Duodenal mucosa (tissue), 2 donors: ENCODE measurements around the gene TSEN54.

Source experiments
- H3K27ac ChIP-seq: one replicate; pipeline ENCODE4 v1.7.0; 2013; ENCODE audit warnings: low read depth, low read length
- H3K27me3 ChIP-seq, 2 donors: one replicate each; pipeline ENCODE4 v1.7.0; 2013; ENCODE audit warnings: low read length in 2 of 2, control low read depth in 1 of 2; ENCODE audit not compliant: insufficient read depth in 2 of 2, control insufficient read depth in 1 of 2
- H3K36me3 ChIP-seq, 2 donors: one replicate each; pipeline ENCODE4 v1.7.0; 2013; ENCODE audit warnings: low read length in 2 of 2, control low read depth in 1 of 2; ENCODE audit not compliant: insufficient read depth in 2 of 2, control insufficient read depth in 1 of 2
- H3K4me1 ChIP-seq, 2 donors: one replicate each; pipeline ENCODE4 v1.7.0; 2013; ENCODE audit warnings: low read length in 2 of 2, control low read depth in 1 of 2; ENCODE audit not compliant: insufficient read depth in 2 of 2, control insufficient read depth in 1 of 2
- H3K4me3 ChIP-seq, 2 donors: one replicate each; pipeline ENCODE4 v1.7.0; 2013; ENCODE audit warnings: low read length in 2 of 2, low read depth in 1 of 2
- H3K9ac ChIP-seq, 2 donors: one replicate each; pipeline ENCODE4 v1.7.0; 2013; ENCODE audit warnings: low read length in 2 of 2, low read depth in 1 of 2
- H3K9me3 ChIP-seq, 2 donors: one replicate each; pipeline ENCODE4 v1.7.0; 2013; ENCODE audit warnings: low read length in 2 of 2, control low read depth in 1 of 2; ENCODE audit not compliant: control insufficient read depth in 1 of 2

TSEN54 gene

DNA sequence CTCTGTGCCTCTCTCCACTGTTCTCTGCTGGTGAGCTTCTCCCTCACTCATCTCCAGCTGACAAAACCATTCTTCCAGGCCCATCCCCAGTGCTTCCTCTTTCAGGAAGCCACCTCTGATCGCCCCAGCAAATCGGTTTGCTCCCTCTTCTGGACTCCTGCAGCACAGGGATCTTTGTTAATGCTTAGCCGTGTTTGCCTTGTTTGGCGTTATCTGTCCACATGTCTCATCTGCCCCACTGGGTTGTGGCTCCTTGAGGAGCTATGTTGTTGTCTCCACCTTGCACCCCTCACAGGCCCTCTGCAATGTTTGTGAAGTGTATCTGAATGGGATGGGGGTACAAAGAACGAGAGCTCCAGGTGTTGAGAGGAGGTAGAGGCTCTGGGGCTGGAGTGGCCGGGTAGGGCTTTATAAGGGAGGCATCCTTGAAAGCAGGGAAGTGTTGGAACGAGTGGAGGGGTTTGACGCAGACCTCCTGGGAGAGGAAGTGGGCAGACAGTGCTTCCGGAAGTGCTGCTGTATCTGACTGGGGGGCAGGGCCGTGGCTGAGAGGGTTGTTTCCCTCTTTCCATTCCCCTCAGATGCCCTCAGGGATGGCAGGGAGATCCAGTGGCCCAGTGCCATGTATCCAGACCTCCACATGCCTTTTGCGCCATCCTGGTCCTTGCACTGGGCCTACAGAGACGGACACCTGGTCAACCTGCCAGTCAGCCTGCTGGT, 28.8 kb upstream of the TSEN54 start:
- peaks cover 0 to 23% of the 10 kb centered on the region in 2 donors for H3K36me3 ChIP-seq
- peak overlapping the region in 1 of 2 donors; percentile 33 for H3K4me3 ChIP-seq
- H3K4me1 ChIP-seq: peaks cover 30 to 33% of the 10 kb centered on the region in 2 donors
- no peak overlapping the region for H3K27ac ChIP-seq
- no peak overlapping the region for H3K9ac ChIP-seq
- H3K9me3 ChIP-seq: no peaks in the 10 kb centered on the region
- H3K27me3 ChIP-seq: no peaks in the 10 kb centered on the region

DNA sequence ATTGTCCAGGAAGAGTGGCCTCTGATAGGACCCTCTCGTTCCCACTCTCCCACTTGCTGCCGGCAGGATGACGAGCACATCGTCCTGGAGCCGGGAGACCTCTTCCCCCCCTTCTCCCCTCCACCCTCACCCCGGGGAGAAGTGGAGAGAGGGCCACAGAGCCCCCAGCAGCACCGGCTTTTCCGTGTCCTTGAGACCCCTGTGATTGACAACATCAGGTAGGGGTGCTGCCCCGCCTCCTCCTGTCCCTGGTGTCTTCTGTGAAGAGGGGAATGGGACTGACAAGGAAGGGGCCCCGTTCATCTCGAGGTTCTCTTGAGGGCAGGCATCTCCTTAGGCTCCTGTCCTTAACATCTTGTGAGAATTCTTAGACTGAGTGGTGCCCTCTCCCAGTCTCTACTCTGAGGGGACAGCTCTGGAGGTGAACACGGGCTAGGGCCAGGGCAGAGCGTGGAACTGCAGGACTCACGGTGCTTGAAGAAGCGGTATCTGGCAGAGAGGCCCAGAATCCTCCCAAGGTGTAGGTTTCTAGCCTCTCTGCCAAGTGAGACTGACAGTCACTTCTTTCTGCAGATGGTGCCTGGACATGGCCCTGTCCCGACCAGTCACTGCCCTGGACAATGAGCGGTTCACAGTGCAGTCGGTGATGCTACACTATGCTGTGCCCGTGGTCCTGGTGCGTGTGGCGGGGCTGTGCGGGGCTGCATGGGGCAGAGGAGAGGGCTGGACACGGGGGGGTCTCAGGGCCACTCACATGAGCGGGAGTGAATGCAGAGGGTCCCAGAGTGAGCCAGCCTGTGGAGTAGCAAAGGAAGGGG, 27.4 kb upstream of the TSEN54 start:
- Histone ChIP-seq H3K9ac (peak overlapping the region in 1 of 2 donors; percentile 6), H3K36me3 (peaks cover 4 to 37% of the 10 kb centered on the region in 2 donors), H3K4me3 (no peak overlapping the region), H3K27me3 (no peaks in the 10 kb centered on the region), H3K9me3 (no peaks in the 10 kb centered on the region), H3K27ac (no peak overlapping the region), H3K4me1 (peaks cover 30 to 33% of the 10 kb centered on the region in 2 donors)

DNA sequence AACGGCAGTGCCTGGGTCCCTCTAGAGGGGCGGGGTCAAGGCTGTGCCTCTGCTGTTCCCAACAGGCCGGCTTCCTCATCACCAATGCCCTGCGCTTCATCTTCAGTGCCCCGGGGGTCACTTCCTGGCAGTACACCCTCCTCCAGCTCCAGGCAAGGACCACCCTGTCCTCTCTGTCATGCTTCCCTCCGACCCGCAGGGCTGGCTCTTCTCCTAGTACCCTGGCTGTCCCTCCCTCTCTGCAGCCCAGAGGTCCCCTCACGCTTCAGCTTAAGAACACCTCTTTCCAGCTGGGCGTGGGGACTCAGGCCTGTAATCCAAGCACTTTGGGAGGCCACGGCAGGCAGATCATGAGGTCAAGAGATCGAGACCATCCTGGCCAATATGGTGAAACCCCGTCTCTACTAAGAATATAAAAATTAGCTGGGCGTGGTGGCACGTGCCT, 26.8 kb upstream of the TSEN54 start:
- Histone ChIP-seq H3K27me3 (no peaks in the 10 kb centered on the region), H3K27ac (no peak overlapping the region), H3K36me3 (peaks cover 8 to 43% of the 10 kb centered on the region in 2 donors), H3K9ac (peak overlapping the region in 1 of 2 donors; percentile 6), H3K9me3 (no peaks in the 10 kb centered on the region), H3K4me3 (no peak overlapping the region), H3K4me1 (peaks cover 30 to 33% of the 10 kb centered on the region in 2 donors)

DNA sequence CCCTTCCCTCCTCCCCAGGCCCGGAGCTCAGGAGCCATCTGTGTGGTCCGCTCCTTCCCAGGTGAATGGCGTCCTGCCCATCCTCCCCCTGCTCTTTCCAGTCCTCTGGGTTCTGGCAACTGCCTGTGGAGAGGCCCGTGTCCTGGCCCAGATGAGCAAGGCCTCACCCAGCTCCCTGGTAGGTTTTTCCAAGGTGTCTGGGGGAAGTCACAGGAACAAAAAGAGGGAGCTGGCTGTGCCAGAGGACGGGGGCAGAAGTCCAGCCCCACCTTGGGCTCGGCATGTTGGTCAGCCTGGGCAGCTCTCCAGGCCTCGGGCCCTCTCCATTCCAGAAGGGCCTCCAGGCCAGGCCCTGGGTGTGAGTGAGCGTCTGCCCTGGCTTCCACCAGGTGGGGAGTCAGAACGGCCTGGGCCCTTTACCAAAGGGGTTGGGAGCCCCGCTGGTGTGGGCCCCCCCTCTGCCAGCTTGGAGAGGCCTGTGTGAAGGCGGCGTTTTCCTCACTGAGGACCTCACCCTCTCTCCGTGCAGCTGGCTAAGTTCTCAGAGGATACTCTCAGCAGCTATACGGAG, 26.1 kb upstream of the TSEN54 start:
- Histone ChIP-seq H3K4me1 (peaks cover 30 to 33% of the 10 kb centered on the region in 2 donors), H3K27ac (no peak overlapping the region), H3K9ac (peak overlapping the region; percentile 52 to 55), H3K36me3 (peaks cover 15 to 50% of the 10 kb centered on the region in 2 donors), H3K27me3 (no peaks in the 10 kb centered on the region), H3K9me3 (no peaks in the 10 kb centered on the region), H3K4me3 (no peak overlapping the region)

DNA sequence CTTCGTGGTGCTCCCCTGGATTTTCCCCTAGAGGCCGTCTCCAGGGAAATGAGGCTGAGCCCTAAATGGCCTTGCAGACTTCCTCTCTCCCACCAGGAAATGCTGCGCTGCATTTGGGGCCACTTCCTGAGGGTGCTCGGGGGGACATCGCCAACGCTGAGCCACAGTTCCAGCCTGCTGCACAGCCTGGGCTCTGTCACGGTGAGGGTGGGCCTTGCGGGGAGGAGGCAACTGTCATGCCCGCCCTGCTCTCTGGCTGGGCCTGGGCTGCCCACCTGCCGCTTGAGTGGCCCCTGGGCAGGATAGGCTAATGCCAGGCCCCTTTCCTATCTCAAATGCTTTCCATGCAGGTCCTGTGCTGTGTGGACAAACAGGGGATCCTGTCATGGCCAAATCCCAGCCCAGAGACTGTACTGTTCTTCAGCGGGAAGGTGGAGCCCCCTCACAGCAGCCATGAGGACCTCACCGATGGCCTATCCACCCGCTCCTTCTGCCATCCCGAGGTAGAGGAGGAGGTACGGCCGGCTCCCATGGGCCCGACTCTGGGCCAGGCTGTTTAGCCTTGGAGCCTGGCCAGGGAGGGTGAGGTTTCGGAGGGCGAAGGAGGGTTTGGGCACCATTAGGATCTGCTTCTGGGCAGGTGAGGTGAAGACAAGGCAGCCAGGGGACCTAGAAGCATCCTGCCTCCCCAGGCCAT, 25.2 kb upstream of the TSEN54 start:
- Histone ChIP-seq H3K9me3 (no peaks in the 10 kb centered on the region), H3K27me3 (no peaks in the 10 kb centered on the region), H3K4me1 (peaks cover 30 to 33% of the 10 kb centered on the region in 2 donors), H3K36me3 (peaks cover 22 to 59% of the 10 kb centered on the region in 2 donors), H3K27ac (no peak overlapping the region), H3K9ac (peak overlapping the region in 1 of 2 donors; percentile 52), H3K4me3 (no peak overlapping the region)

DNA sequence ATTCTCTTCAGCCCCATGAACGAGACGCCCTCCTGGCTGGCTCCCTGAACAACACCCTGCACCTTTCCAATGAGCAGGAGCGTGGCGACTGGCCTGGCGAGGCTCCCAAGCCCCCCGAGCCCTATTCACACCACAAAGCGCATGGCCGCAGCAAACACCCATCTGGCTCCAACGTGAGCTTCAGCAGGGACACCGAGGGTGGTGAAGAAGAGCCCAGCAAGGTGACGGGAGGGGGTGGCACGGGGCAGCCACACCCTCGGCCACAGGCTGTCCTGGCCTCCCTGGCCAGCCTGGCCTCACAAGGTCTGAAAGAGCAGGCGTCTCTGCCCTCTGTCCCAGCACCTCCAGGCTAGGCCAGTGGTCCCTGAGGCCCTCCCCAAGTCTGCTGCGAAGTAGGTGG, 24.6 kb upstream of the TSEN54 start:
- Histone ChIP-seq H3K4me1 (peaks cover 30 to 32% of the 10 kb centered on the region in 2 donors), H3K4me3 (no peak overlapping the region), H3K9ac (no peak overlapping the region), H3K27me3 (no peaks in the 10 kb centered on the region), H3K36me3 (peaks cover 25 to 58% of the 10 kb centered on the region in 2 donors), H3K27ac (no peak overlapping the region), H3K9me3 (no peaks in the 10 kb centered on the region)

DNA sequence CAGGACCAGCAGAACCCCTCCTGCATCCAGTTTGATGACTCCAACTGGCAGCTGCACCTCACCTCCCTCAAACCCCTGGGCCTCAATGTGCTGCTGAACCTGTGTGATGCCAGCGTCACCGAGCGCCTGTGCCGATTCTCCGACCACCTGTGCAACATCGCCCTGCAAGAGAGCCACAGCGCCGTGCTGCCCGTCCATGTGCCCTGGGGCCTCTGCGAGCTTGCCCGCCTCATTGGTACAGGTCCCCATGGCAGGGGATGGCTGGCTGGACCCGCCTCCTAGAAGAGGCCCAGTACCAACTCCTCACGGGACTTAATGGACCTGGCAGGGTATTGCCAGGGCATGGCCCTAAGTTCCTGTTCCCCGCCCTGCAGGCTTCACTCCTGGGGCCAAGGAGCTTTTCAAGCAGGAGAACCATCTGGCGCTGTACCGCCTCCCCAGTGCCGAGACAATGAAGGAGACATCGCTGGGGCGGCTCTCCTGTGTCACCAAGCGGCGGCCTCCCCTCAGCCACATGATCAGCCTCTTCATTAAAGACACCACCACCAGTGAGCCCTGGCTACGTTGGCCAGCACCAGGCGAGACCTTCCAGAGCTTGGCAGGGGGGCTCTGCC, 23.7 kb upstream of the TSEN54 start:
- Histone ChIP-seq H3K27me3 (no peaks in the 10 kb centered on the region), H3K36me3 (peaks cover 25 to 63% of the 10 kb centered on the region in 2 donors), H3K4me3 (no peak overlapping the region), H3K9ac (no peak overlapping the region), H3K27ac (no peak overlapping the region), H3K9me3 (no peaks in the 10 kb centered on the region), H3K4me1 (peaks cover 22 to 23% of the 10 kb centered on the region in 2 donors)

DNA sequence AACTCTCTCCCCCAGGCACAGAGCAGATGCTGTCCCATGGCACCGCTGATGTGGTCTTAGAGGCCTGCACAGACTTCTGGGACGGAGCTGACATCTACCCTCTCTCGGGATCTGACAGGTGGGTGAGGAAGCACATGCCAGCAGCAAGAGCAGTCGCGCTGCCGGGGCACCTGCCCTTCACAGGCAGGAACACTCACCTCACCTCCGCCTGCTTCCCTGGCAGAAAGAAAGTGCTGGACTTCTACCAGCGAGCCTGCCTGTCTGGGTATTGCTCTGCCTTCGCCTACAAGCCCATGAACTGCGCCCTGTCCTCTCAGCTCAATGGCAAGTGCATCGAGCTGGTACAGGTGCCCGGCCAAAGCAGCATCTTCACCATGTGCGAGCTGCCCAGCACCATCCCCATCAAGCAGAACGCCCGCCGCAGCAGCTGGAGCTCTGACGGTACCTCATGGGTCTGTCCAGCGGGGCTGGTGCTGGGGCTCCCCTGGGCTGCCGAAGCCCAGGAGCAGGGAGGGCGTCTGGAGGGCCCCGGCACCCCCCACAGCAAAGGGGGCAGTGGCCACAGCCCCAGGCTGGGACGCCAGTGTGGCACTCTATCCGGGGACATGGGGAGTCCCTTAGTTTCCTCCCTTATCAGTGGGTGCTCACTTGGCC, 22.7 kb upstream of the TSEN54 start:
- Histone ChIP-seq H3K4me1 (peaks cover 19 to 20% of the 10 kb centered on the region in 2 donors), H3K4me3 (no peak overlapping the region), H3K27ac (no peak overlapping the region), H3K36me3 (peaks cover 25 to 68% of the 10 kb centered on the region in 2 donors), H3K9me3 (no peaks in the 10 kb centered on the region), H3K27me3 (no peaks in the 10 kb centered on the region), H3K9ac (no peak overlapping the region)

DNA sequence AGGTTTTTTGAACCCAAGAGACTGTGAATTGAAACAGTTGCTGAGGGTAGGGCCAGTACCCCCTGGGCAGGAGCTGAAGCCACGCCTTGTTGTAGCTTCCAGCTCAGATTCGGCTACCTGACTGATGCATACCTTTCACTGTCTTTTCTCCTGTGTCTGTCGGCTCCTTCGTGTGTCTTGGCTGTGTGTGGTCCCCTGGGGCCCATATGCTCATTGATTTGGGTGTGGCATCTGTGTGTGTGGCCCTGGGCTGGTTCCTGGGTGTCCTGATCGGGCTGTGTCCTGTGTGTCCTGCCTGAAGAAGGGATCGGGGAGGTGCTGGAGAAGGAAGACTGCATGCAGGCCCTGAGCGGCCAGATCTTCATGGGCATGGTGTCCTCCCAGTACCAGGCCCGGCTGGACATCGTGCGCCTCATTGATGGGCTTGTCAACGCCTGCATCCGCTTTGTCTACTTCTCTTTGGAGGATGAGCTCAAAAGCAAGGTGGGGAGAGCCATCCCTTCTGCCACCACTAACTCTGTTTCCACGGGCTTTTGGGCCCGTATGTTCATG, 21.9 kb upstream of the TSEN54 start:
- no peaks in the 10 kb centered on the region for H3K27me3 ChIP-seq
- peaks cover 25 to 76% of the 10 kb centered on the region in 2 donors for H3K36me3 ChIP-seq
- no peak overlapping the region for H3K9ac ChIP-seq
- H3K4me3 ChIP-seq: no peak overlapping the region
- H3K4me1 ChIP-seq: peaks cover 13 to 16% of the 10 kb centered on the region in 2 donors
- no peaks in the 10 kb centered on the region for H3K9me3 ChIP-seq
- H3K27ac ChIP-seq: no peak overlapping the region
